ACC112 (cell line): ENCODE data around the gene UST.
"Not testable (repeated sequence)": the region's sequence is repeated elsewhere in the genome, so short reads cannot be mapped to it uniquely, and the experiment has no call there.

Source experiments
- H2AFZ ChIP-seq: fragments of 200-600 bp; sonication (generic); one replicate; pipeline ENCODE4 v1.6.0; 2017; ENCODE audit warnings: antibody characterized with exemption, low read length; ENCODE audit not compliant: unreplicated experiment
- H3K27ac ChIP-seq: fragments of 200-600 bp; sonication (generic); 2 replicates; pipeline ENCODE4 v1.5.1; 2014; ENCODE audit warnings: low read depth, mild to moderate bottlenecking, antibody characterized with exemption, low read length, moderate library complexity
- H3K27me3 ChIP-seq: fragments of 200-600 bp; sonication (generic); 2 replicates; pipeline ENCODE4 v1.6.1; 2014; ENCODE audit warnings: mild to moderate bottlenecking, antibody characterized with exemption, low read length, moderate library complexity, mixed read lengths; ENCODE audit not compliant: insufficient read depth
- H3K36me3 ChIP-seq: fragments of 200-600 bp; sonication (generic); 2 replicates; pipeline ENCODE4 v1.6.1; 2016; ENCODE audit warnings: mild to moderate bottlenecking, antibody characterized with exemption, low read length, moderate library complexity, mixed read lengths; ENCODE audit not compliant: insufficient read depth
- H3K4me1 ChIP-seq: fragments of 200-600 bp; sonication (generic); one replicate; pipeline ENCODE4 v1.6.1; 2016; ENCODE audit warnings: low read length, mixed read lengths; ENCODE audit not compliant: insufficient read depth, unreplicated experiment, control insufficient read depth
- H3K4me3 ChIP-seq: fragments of 200-600 bp; sonication (generic); 2 replicates; pipeline ENCODE4 v1.5.1; 2014; ENCODE audit warnings: mild to moderate bottlenecking, low read depth, low read length
- H3K79me2 ChIP-seq: fragments of 200-600 bp; sonication (generic); one replicate; pipeline ENCODE4 v1.6.0; 2016; ENCODE audit warnings: low read length; ENCODE audit not compliant: control insufficient read depth, unreplicated experiment, insufficient read depth

Gene UST

DNA sequence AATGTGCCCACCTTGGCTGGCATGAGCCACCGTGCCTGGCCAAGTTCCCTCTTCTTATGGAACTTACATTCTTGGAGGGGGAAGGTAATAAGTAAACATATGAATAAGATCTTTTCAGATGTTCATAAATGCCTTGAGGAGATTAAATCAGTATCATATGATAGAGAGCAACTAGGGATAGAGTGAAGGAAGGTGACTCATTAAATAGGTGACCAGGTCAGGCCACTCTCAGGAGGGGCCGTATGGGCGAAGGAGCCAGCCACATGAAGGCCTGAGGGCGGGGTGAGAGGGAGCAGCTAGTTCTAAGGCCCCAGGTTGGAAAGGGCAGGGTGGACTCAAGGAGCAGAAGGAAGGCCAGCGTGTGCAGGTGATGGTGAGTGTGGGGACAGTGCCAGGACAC is 91.1 kb downstream of the UST start:
- Histone ChIP-seq H2AFZ (no peak overlapping the region), H3K27ac (no peak overlapping the region), H3K4me1 (peaks cover 31% of the 10 kb centered on the region), H3K36me3 (no peaks in the 10 kb centered on the region), H3K27me3 (no peaks in the 10 kb centered on the region), H3K4me3 (no peak overlapping the region), H3K79me2 (peaks cover 4% of the 10 kb centered on the region)

DNA sequence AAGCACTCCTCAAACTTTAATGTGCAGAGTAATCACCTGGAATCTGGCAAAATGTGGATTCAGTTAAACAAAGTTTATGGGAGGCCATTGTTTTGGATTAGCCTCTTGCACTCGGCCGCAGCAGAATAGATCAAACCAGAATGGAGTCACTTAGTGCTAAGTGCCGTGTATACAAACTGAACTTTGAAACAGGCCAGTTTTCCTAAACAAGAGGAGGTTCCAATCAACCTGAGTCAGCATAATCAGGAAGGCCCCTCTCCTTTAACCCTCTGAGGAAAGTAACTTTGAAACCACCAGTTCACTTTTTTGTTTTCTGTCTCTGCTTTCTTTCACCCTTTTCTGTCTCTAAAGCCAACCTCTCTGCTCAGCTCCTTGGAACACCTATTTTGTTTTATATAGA is 92.2 kb downstream of the UST start:
- Histone ChIP-seq H3K4me3 (no peak overlapping the region), H3K4me1 (peaks cover 31% of the 10 kb centered on the region), H3K27ac (no peak overlapping the region), H3K79me2 (peaks cover 4% of the 10 kb centered on the region), H2AFZ (no peak overlapping the region), H3K36me3 (no peaks in the 10 kb centered on the region), H3K27me3 (no peaks in the 10 kb centered on the region)

DNA sequence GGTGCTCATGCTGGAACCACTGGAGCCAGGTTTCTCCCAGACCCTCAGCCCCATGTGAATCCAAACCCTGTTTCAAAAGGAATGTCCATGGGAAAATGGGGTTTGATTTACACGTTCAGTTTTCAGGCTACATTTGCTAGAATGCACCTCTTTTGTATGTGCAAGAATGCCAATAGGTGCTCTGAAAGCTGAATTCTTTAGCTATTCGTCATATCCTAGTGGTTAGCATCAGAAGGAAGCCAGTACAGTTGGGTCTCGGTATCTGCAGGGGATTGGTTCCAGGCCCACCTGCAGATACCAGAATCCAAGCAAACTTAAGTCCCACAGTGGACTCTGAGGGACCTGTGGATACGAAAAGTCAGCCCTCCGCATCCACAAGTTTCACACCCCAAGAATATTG is 93.4 kb downstream of the UST start:
- no peak overlapping the region for H3K4me3 ChIP-seq
- no peaks in the 10 kb centered on the region for H3K27me3 ChIP-seq
- H2AFZ ChIP-seq = no peak overlapping the region
- H3K27ac ChIP-seq = no peak overlapping the region
- peaks cover 31% of the 10 kb centered on the region for H3K4me1 ChIP-seq
- no peaks in the 10 kb centered on the region for H3K36me3 ChIP-seq
- H3K79me2 ChIP-seq = peaks cover 3% of the 10 kb centered on the region

DNA sequence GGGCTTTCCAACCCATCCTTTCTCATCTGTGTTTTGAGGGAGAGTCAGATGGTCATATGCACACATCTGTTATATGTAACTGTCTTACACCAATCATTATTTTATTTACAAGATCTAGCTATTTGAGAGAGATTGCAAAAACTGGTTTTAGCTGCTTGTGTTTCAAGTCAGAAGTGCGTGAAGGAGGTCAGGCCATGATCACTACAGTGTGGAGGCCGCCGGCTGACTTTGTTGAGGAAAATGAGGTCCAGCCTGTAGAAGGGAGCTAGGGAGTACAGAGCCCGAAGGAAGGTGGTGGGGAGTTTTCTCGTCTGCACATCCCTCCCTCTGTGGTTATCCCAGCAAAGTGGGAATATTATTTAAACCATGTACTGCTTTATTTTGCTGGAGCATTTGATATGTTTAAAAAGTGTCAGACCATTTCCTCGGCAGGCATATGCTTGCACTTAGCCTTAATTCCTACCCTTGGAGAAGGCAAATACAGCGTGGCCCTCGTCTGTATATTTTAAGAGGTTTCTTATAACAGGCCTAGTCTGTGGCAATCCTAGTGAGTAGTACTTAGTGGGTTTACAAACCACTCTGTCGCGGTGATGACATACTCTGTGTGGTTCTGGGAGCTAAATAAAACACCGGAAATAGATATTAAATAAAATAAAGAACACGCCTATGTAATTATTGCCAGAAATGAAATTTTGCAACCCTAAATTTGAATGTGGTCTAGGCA is 95.6 kb downstream of the UST start:
- Histone ChIP-seq H2AFZ (no peak overlapping the region), H3K27ac (no peak overlapping the region), H3K4me1 (peaks cover 16% of the 10 kb centered on the region), H3K4me3 (no peak overlapping the region), H3K27me3 (no peaks in the 10 kb centered on the region), H3K36me3 (no peaks in the 10 kb centered on the region), H3K79me2 (no peaks in the 10 kb centered on the region)

DNA sequence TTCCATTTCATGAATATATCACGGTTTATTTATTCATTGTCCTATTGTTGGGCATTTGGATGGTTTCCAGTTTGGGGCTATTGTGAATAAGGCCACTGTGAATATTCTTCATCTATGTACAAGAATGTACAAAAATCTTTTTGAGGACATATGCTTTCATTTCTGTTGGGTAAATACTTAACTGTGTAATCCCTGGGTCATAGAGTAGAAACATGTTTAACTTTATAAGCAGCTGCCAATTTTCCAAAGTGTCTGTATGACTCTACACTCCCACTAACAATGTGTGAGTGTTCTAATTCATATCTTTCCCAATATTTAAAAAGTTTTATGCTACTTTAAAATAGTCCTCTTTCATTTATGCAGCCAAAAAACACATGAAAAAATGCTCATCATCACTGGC is 98.6 kb downstream of the UST start:
- Histone ChIP-seq H2AFZ (no peak overlapping the region), H3K27ac (no peak overlapping the region), H3K4me1 (peaks cover 7% of the 10 kb centered on the region), H3K4me3 (no peak overlapping the region), H3K79me2 (no peaks in the 10 kb centered on the region), H3K27me3 (no peaks in the 10 kb centered on the region), H3K36me3 (no peaks in the 10 kb centered on the region)

DNA sequence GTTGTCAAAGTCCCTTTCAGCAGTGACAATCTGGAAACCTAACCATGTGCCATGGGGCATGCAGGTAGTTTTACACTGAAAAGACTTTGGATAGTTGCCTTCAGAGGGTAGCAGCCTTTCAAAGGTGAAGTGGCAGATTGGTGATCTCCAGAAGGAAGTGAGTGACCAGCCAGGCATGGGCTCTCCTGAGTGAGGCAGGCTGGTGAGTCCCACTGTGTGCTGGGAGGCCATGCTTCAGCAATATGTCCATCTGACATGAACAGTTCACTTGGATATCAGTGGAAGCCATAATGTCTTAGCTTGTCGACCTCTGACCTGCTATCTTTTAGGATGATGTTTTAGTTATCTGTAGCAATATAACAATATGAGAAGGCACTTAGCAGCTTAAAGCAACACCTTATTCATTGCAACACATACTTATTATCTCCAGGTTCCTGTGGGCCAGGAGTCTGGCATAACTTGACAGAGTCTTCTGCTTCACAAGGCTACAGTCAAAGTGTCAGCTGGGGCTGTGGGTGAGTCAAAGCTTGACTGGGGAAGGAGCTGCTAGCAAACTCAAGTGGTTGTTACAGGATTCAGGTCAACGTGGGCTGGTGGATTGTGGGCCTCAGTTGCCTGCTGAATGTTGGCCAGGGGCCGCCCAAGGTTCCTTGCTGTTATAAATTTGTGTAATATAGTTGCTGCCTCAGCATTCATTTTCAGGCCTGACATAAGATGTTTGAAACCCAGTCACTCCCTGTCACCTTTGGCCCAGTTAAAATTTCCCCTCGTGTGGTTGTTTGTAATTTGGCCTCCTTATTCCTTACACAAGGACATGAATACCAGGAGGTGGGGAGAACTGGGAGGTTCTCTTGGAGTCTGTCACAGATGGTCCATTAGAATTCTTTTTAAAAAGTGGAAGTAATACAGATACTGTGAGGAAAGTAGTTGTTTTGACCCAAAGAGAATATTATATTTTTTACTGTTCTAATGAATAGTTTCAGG is 100.2 kb downstream of the UST start:
- no peak overlapping the region for H3K27ac ChIP-seq
- H3K27me3 ChIP-seq = no peaks in the 10 kb centered on the region
- peaks cover 7% of the 10 kb centered on the region for H3K4me1 ChIP-seq
- H2AFZ ChIP-seq = no peak overlapping the region
- no peak overlapping the region for H3K4me3 ChIP-seq
- no peaks in the 10 kb centered on the region for H3K79me2 ChIP-seq
- H3K36me3 ChIP-seq = no peaks in the 10 kb centered on the region

DNA sequence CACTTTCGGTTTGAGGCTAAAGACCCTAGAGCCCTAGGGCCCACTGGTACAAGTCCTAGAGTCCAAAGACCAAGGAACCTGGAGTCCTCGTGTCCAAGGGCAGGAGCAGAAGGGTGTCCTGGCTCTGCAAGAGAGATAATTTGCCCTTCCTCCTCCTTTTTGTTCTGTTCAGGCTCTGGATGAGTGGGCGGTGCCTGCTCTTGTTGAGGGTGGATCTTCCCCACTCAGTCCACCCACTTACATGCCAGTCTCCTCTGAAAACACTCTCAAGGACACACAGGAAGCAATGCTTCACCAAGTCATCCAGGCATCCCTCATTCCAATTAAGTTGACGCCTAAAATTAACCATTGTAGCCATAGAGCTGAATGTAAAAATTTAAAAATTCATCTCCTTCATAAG is 102.1 kb downstream of the UST start:
- Histone ChIP-seq H2AFZ (no peak overlapping the region), H3K27me3 (no peaks in the 10 kb centered on the region), H3K27ac (no peak overlapping the region), H3K4me1 (peaks cover 7% of the 10 kb centered on the region), H3K36me3 (no peaks in the 10 kb centered on the region), H3K79me2 (no peaks in the 10 kb centered on the region), H3K4me3 (no peak overlapping the region)

DNA sequence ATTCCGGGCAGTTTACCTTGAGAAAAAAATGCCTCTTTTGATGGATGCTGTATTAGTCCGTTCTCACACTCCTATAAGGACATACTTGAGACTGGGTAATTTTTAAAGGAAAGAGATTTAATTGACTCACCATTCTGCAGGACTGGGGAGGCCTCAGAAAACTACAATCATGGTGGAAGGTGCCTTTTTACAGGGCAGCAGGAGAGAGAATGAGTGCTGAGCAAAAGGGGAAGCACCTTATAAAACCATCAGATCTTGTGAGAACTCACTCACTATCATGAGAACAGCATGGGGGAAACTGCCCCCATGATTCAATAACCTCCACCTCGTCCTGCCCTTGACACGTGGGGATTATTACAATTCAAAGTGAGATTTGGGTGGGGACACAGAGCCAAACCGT is 102.6 kb downstream of the UST start:
- H3K36me3 ChIP-seq, H3K27ac ChIP-seq, H2AFZ ChIP-seq, H3K4me3 ChIP-seq, H3K27me3 ChIP-seq, H3K79me2 ChIP-seq, H3K4me1 ChIP-seq: not testable (repeated sequence)

DNA sequence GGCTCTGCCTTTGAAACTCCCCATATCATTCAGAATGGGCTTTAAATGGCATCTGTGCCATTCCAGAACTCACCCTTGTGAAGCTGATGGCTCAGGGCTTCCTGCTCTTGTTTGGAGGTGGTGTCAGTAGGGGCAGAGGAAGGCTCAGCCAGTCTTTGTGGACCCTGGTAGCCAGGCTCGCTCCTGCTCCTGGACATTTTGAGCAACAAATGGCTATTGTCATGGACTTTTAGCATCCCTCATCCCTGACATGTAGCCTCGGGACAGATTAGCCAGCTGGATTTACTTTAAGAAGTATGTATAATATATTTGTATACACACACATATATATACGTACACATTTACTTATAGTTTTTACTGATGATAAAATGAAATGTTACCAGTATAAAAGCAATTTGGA is 104.1 kb downstream of the UST start:
- H3K4me3 ChIP-seq = no peak overlapping the region
- H3K79me2 ChIP-seq = peaks cover 3% of the 10 kb centered on the region
- no peak overlapping the region for H2AFZ ChIP-seq
- H3K36me3 ChIP-seq = no peaks in the 10 kb centered on the region
- H3K27ac ChIP-seq = no peak overlapping the region
- H3K4me1 ChIP-seq = peaks cover 7% of the 10 kb centered on the region
- no peaks in the 10 kb centered on the region for H3K27me3 ChIP-seq

DNA sequence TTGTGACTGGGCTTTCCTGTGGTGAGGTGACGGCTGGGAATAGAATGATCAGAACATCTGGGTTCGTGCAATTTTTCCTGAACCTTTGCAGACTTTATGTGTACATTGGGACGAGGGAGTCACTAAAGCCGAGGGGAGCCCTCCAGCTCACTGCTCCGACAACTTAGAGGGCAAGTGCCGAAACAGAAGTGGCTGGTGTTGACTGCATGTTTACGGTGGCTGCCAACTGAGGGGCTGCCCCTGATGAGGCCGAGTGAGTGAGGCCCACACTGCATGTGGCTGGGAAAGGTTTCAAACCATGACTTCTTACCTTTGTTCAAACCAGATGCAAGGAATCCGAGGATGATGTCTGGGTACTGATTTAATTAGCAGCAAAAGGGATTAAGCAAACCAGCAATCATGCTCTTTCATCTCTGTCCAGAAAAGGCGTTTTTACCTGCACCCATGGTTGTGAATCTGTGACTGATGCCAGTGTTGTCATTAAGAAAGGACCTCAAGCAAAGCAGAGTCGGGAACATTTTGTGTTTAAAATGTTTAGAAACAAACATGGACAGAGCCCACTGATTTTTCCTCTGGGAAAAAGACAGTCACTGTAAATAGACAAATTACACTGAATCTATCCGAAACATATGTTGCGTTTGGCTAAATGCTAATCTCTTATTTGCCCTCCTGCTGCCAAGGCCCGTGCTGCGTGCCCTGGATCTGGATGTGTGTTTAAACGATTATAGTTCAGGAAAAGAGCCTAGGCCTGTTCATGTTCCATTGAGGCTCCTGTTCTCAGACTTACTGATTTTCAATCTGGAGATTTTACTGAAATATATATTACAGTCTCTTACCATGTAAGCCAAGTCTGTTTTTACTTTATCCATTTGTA is 105.1 kb downstream of the UST start:
- H3K36me3 ChIP-seq = no peaks in the 10 kb centered on the region
- H3K4me3 ChIP-seq = no peak overlapping the region
- H3K79me2 ChIP-seq = peaks cover 3% of the 10 kb centered on the region
- no peaks in the 10 kb centered on the region for H3K27me3 ChIP-seq
- no peak overlapping the region for H3K27ac ChIP-seq
- H3K4me1 ChIP-seq = peaks cover 6% of the 10 kb centered on the region
- H2AFZ ChIP-seq = no peak overlapping the region
